B cell (primary cell): ENCODE measurements around the gene CDH18. TPM values are rescaled to one million over a fixed set of nuclear protein-coding genes. Genes with fewer than 3 reads are reported as not detected.

ENCODE experiments used
- ATAC-seq: fragments of 200-7000 bp; cut with Tn5 transposase; one replicate; pipeline ENCODE4 v1.10.0; 2021; ENCODE audit warnings: low read depth, mild to moderate bottlenecking, moderate number of reproducible peaks, moderate library complexity
- CTCF ChIA-PET: fragments of 350-600 bp; sonication (Branson Sonifier 250); formaldehyde crosslinking; loops from one replicate; lab custom pipeline; 2021; ENCODE audit warnings: antibody characterized with exemption, inconsistent platforms; lab: Charles Lee
- POLR2A ChIA-PET: fragments of 350-600 bp; sonication (Branson Sonifier 250); formaldehyde crosslinking; loops from one replicate; lab custom pipeline; 2021; ENCODE audit warnings: antibody characterized with exemption; lab: Charles Lee
- DNase-seq: peaks from one replicate; pipeline ENCODE4 v3.0.0; 2013
- H2AFZ ChIP-seq: 2 replicates; pipeline ENCODE4 v1.6.1; 2012; ENCODE audit warnings: mild to moderate bottlenecking, low read depth, low read length; ENCODE audit not compliant: insufficient read depth, poor library complexity, severe bottlenecking
- H3K27ac ChIP-seq, 2 donors: 1 replicate in 1 of 2; 2 replicates in 1 of 2; pipeline ENCODE4 v1.5.1; 2012 to 2013; ENCODE audit warnings: low read length in 2 of 2, mild to moderate bottlenecking in 2 of 2, moderate library complexity in 1 of 2
- H3K27me3 ChIP-seq, 4 experiments: fragments of 200-600 bp in 1 of 4; sonication (generic) in 1 of 4; replicated peaks in 1 of 4; 1 replicate in 2 of 4; 2 replicates in 2 of 4; pipeline versions ENCODE4 v1.6.1 to v1.7.0; 2013 to 2016; ENCODE audit warnings: low read length in 3 of 4, mild to moderate bottlenecking in 2 of 4, mixed read lengths in 1 of 4, moderate library complexity in 1 of 4; ENCODE audit not compliant: insufficient read depth in 4 of 4, control insufficient read depth in 3 of 4; ENCODE audit errors: control extremely low read depth in 1 of 4
- H3K36me3 ChIP-seq, 2 experiments: replicated peaks in 1 of 2; 1 replicate in 1 of 2; 2 replicates in 1 of 2; pipeline versions ENCODE4 v1.6.1 to v1.7.1; 2013; ENCODE audit warnings: low read length in 1 of 2; ENCODE audit not compliant: insufficient read depth in 2 of 2, control insufficient read depth in 1 of 2; ENCODE audit errors: control extremely low read depth in 1 of 2, extremely low read depth in 1 of 2
- H3K4me1 ChIP-seq, 2 donors: fragments of 200-600 bp in 1 of 2; sonication (generic) in 1 of 2; 1 replicate in 1 of 2; 2 replicates in 1 of 2; pipeline versions ENCODE4 v1.5.1 to v1.6.1; 2013 to 2017; ENCODE audit warnings: low read length in 2 of 2; ENCODE audit not compliant: control insufficient read depth in 2 of 2, insufficient read depth in 2 of 2
- H3K4me2 ChIP-seq: replicated peaks from 2 replicates; pipeline ENCODE3; 2012; ENCODE audit warnings: mild to moderate bottlenecking, low read depth, low read length; ENCODE audit not compliant: poor library complexity, severe bottlenecking
- H3K4me3 ChIP-seq, 5 experiments: fragments of 200-600 bp in 1 of 5; sonication (generic) in 1 of 5; 1 replicate in 3 of 5; 2 replicates in 2 of 5; pipeline versions ENCODE4 v1.5.1 to v1.7.0; 2011 to 2016; ENCODE audit warnings: low read length in 4 of 5, mild to moderate bottlenecking in 4 of 5, low read depth in 2 of 5, control low read depth in 1 of 5, moderate library complexity in 1 of 5; ENCODE audit not compliant: insufficient read depth in 1 of 5; ENCODE audit errors: control extremely low read depth in 1 of 5, extremely low read depth in 1 of 5
- H3K79me2 ChIP-seq: fragments of 200-600 bp; sonication (generic); one replicate; pipeline ENCODE4 v1.6.0; 2016; ENCODE audit warnings: low read length; ENCODE audit not compliant: control insufficient read depth, insufficient read depth
- H3K9ac ChIP-seq: fragments of 200-600 bp; sonication (generic); 2 replicates; pipeline ENCODE4 v1.6.1; 2017; ENCODE audit warnings: mild to moderate bottlenecking, low read length, moderate library complexity
- H3K9me3 ChIP-seq, 3 donors: one replicate each; pipeline versions ENCODE4 v1.6.1 to v1.7.1; 2013; ENCODE audit warnings: low read length in 2 of 3; ENCODE audit not compliant: control insufficient read depth in 2 of 3, insufficient read depth in 1 of 3; ENCODE audit errors: control extremely low read depth in 1 of 3
- H4K20me1 ChIP-seq: 2 replicates; pipeline ENCODE4 v1.6.0; 2012; ENCODE audit warnings: mild to moderate bottlenecking, low read length; ENCODE audit not compliant: insufficient read depth, control insufficient read depth, poor library complexity, severe bottlenecking
- H3K27ac Mint-ChIP-seq: one replicate; pipeline ENCODE4 v1.8.0; 2021; ENCODE audit warnings: mixed read lengths
- H3K27me3 Mint-ChIP-seq: one replicate; pipeline ENCODE4 v1.8.0; 2021; ENCODE audit warnings: mixed read lengths
- H3K4me1 Mint-ChIP-seq: one replicate; pipeline ENCODE4 v1.8.0; 2021; ENCODE audit warnings: mixed read lengths
- H3K4me3 Mint-ChIP-seq: one replicate; pipeline ENCODE4 v1.8.0; 2021; ENCODE audit warnings: mixed read lengths
- H3K9me3 Mint-ChIP-seq: one replicate; pipeline ENCODE4 v1.8.0; 2022; ENCODE audit warnings: mixed read lengths; ENCODE audit not compliant: insufficient read depth
- EZH2 ChIP-seq: IDR thresholded peaks from 2 replicates; pipeline ENCODE4 v1.6.1; 2012; ENCODE audit warnings: borderline replicate concordance, low read depth, mild to moderate bottlenecking, moderate library complexity, low read length; ENCODE audit not compliant: insufficient read depth, poor library complexity, severe bottlenecking
- WGBS: methylation state at CpG from one replicate; pipeline ENCODE4 v1.1.5; 2013; ENCODE audit warnings: missing lambda C conversion rate; ENCODE audit not compliant: insufficient coverage; 5-methylcytosine and 5-hydroxymethylcytosine counted together
- intact Hi-C: fragments of 100-400 bp; cut with micrococcal nuclease; formaldehyde crosslinking; loops from one replicate; pipeline ENCODE4 v1.10.0; 2022
- polyA plus RNA-seq: library from polyadenylated mRNA; depleted of rRNA; stranded (reverse); fragments of >200 nt; gene quantifications from 2 replicates; pipeline ENCODE4 v1.2.3, GENCODE V29; 2012
- total RNA-seq, 2 donors: library from RNA; stranded (reverse); fragments of 120-200 nt in 1 of 2; gene quantifications; 1 replicate in 1 of 2; 2 replicates in 1 of 2; pipeline versions ENCODE4 v1.2.3 to v1.2.4, GENCODE V29; 2013 to 2022
- TF ChIP-seq, protein P1 (sequence below): fragments of 200-600 bp; IDR thresholded peaks from one replicate; pipeline ENCODE4 v1.8.0; 2022; ENCODE audit warnings: antibody characterized with exemption, mild to moderate bottlenecking

CDH18 gene
- total and polyA plus RNA-seq, 2 donors (not counting 1 experiment from before 2014, with no cell fraction given), result not detected

DNA sequence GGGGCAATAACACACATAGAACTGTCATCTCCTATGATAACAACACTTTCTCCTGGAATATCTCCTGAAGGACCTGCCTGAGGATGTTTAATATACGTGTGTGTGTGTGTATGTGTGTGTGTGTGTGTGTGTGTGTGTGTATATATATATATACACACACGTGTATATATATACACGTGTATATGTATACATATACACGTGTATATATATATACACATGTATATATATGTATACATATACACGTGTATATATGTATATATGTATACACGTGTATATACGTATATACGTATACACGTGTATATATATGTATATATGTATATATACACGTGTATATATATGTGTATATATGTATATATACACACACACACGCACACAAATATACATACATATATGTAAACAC, 27.5 kb downstream of the CDH18 start:
- no peak overlapping the region for H3K27ac Mint-ChIP-seq
- no peaks in the 10 kb centered on the region for H3K4me1 Mint-ChIP-seq
- Histone ChIP-seq H3K4me1 (no peaks in the 10 kb centered on the region), H3K36me3 (no peaks in the 10 kb centered on the region), H4K20me1 (no peaks in the 10 kb centered on the region), H2AFZ (no peak overlapping the region), H3K9ac (no peak overlapping the region), H3K27me3 (no peaks in the 10 kb centered on the region), H3K9me3 (no peaks in the 10 kb centered on the region), H3K4me2 (no peak overlapping the region), H3K27ac (no peak overlapping the region), H3K79me2 (no peaks in the 10 kb centered on the region), H3K4me3 (no peak overlapping the region)
- H3K9me3 Mint-ChIP-seq, result no peaks in the 10 kb centered on the region
- no CpG with 5 or more reads among the region's 11 CpGs for WGBS
- TF ChIP-seq, protein P1, sequence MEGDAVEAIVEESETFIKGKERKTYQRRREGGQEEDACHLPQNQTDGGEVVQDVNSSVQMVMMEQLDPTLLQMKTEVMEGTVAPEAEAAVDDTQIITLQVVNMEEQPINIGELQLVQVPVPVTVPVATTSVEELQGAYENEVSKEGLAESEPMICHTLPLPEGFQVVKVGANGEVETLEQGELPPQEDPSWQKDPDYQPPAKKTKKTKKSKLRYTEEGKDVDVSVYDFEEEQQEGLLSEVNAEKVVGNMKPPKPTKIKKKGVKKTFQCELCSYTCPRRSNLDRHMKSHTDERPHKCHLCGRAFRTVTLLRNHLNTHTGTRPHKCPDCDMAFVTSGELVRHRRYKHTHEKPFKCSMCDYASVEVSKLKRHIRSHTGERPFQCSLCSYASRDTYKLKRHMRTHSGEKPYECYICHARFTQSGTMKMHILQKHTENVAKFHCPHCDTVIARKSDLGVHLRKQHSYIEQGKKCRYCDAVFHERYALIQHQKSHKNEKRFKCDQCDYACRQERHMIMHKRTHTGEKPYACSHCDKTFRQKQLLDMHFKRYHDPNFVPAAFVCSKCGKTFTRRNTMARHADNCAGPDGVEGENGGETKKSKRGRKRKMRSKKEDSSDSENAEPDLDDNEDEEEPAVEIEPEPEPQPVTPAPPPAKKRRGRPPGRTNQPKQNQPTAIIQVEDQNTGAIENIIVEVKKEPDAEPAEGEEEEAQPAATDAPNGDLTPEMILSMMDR, result no peak
- TF ChIP-seq EZH2, result no peak
- no peak for DNase-seq
- H3K4me3 Mint-ChIP-seq, result no peak overlapping the region
- POLR2A ChIA-PET, result no interaction called here
- intact Hi-C loops, result no loop called here
- no peaks in the 10 kb centered on the region for H3K27me3 Mint-ChIP-seq
- ATAC-seq, result no peak
- CTCF ChIA-PET, result no interaction called here

GRCh38 chr5:19959830-19960384, 28.1 kb downstream of the CDH18 start:
- WGBS, result no CpG with 5 or more reads among the region's 2 CpGs
- H3K4me2 ChIP-seq, result no peak overlapping the region
- H4K20me1 ChIP-seq, result no peaks in the 10 kb centered on the region
- no peak overlapping the region for H3K4me3 Mint-ChIP-seq
- H3K9ac ChIP-seq, result no peak overlapping the region
- H2AFZ ChIP-seq, result no peak overlapping the region
- H3K4me1 Mint-ChIP-seq, result no peaks in the 10 kb centered on the region
- no peaks in the 10 kb centered on the region for H3K27me3 Mint-ChIP-seq
- H3K9me3 ChIP-seq, result no peaks in the 10 kb centered on the region
- no peak for TF ChIP-seq EZH2
- TF ChIP-seq, protein P1, result no peak
- ATAC-seq, result no peak
- H3K4me3 ChIP-seq, result no peak overlapping the region
- POLR2A ChIA-PET, result no interaction called here
- no peaks in the 10 kb centered on the region for H3K27me3 ChIP-seq
- H3K27ac Mint-ChIP-seq, result no peak overlapping the region
- H3K36me3 ChIP-seq, result no peaks in the 10 kb centered on the region
- H3K9me3 Mint-ChIP-seq, result no peaks in the 10 kb centered on the region
- intact Hi-C loops, result no loop called here
- DNase-seq, result no peak
- CTCF ChIA-PET, result no interaction called here
- H3K4me1 ChIP-seq, result no peaks in the 10 kb centered on the region
- no peaks in the 10 kb centered on the region for H3K79me2 ChIP-seq
- H3K27ac ChIP-seq, result no peak overlapping the region
